ENCODE data around the gene HELQ. TPM values are rescaled to one million over a fixed set of nuclear protein-coding genes. Genes with fewer than 3 reads are reported as not detected.

HELQ gene
- total and polyA plus RNA-seq, 9 of the 15 experiments (the other 6 are each of a cell fraction or from before 2014, with no cell fraction given): 3.5 to 15.2 (median 11.9) TPM

DNA sequence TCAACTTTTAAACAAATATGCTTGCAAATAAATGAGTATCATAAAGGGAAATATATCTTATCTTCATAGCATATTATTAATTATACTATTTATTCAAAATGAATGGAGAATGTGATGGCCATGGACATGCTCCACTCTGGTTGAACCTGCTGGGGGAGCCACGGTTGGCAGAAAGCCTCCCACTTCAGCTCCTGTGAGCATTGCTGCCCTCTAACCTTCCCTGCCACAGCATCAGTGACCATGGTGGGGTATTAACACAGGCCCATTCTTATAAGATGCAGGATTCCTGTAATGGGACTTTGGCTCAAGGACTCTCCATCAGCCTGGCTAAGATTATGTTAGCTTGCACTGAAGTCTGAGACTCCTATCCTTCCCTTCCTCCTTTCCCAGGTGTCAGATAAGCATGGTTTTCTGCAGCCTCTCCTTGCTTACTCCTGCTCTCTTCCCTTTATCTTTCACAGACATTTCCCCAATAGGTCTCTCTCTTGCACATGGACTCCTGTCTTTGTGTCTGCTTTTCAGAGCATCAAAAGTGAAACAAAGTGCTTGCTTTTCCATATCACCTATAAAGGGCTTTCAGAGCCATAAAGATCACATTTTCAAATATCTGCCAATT is 34.2 kb upstream of the HELQ start (continued):
- peak; percentile 93 for TF ChIP-seq CBFA2T2 (conservative IDR thresholded peaks at IDR 0.05)
- TF ChIP-seq BCOR (IDR thresholded peaks at IDR 0.05): 0 out of 2 replicates have a peak, but pooled peaks have one; percentile 27
- TF ChIP-seq POLR2AphosphoS5 (IDR thresholded peaks at IDR 0.05; ENCODE audit: control insufficient read depth, insufficient read depth, low read depth, low read length): peak; percentile 69; the same call in 1 of the 2 replicates
- TF ChIP-seq ZNF140 (CRISPR knock-in tag; IDR thresholded peaks at IDR 0.05): no peak
- TF ChIP-seq, protein P1, sequence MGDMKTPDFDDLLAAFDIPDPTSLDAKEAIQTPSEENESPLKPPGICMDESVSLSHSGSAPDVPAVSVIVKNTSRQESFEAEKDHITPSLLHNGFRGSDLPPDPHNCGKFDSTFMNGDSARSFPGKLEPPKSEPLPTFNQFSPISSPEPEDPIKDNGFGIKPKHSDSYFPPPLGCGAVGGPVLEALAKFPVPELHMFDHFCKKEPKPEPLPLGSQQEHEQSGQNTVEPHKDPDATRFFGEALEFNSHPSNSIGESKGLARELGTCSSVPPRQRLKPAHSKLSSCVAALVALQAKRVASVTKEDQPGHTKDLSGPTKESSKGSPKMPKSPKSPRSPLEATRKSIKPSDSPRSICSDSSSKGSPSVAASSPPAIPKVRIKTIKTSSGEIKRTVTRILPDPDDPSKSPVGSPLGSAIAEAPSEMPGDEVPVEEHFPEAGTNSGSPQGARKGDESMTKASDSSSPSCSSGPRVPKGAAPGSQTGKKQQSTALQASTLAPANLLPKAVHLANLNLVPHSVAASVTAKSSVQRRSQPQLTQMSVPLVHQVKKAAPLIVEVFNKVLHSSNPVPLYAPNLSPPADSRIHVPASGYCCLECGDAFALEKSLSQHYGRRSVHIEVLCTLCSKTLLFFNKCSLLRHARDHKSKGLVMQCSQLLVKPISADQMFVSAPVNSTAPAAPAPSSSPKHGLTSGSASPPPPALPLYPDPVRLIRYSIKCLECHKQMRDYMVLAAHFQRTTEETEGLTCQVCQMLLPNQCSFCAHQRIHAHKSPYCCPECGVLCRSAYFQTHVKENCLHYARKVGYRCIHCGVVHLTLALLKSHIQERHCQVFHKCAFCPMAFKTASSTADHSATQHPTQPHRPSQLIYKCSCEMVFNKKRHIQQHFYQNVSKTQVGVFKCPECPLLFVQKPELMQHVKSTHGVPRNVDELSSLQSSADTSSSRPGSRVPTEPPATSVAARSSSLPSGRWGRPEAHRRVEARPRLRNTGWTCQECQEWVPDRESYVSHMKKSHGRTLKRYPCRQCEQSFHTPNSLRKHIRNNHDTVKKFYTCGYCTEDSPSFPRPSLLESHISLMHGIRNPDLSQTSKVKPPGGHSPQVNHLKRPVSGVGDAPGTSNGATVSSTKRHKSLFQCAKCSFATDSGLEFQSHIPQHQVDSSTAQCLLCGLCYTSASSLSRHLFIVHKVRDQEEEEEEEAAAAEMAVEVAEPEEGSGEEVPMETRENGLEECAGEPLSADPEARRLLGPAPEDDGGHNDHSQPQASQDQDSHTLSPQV (IDR thresholded peaks at IDR 0.05): 0 out of 2 replicates have a peak, but pooled peaks have one; percentile 21
- TF ChIP-seq KDM1A (IDR thresholded peaks at IDR 0.05): peak in 1 of 2 experiments; percentile 83; a peak in 2 of 4 replicates
- peak; percentile 93 for TF ChIP-seq ARID1B (IDR thresholded peaks at IDR 0.05)
- TF ChIP-seq DPF2 (IDR thresholded peaks at IDR 0.05): peak; percentile 80
- TF ChIP-seq FOXP4 (CRISPR knock-in tag; IDR thresholded peaks at IDR 0.05; ENCODE audit: borderline replicate concordance): no peak
- TF ChIP-seq GABPB1 (CRISPR knock-in tag; IDR thresholded peaks at IDR 0.05): no peak
- TF ChIP-seq HDAC1 (IDR thresholded peaks at IDR 0.05): peak in 1 of 2 experiments; percentile 85; a peak in 2 of 4 replicates
- TF ChIP-seq MTA2 (IDR thresholded peaks at IDR 0.05; ENCODE audit: low read depth): peak; percentile 87
- TF ChIP-seq EHMT2 (IDR thresholded peaks at IDR 0.05): no peak
- no peak for TF ChIP-seq RBM22 (IDR thresholded peaks at IDR 0.05; ENCODE audit: low read depth, low read length, poor library complexity, severe bottlenecking)
- peak; percentile 77 for TF ChIP-seq NFIC (IDR thresholded peaks at IDR 0.05)
- peak; percentile 50 for TF ChIP-seq HDAC3 (IDR thresholded peaks at IDR 0.05; ENCODE audit: borderline replicate concordance, partially characterized antibody)
- TF ChIP-seq MYNN (IDR thresholded peaks at IDR 0.05): no peak
- no peak for TF ChIP-seq MYNN (CRISPR knock-in tag; IDR thresholded peaks at IDR 0.05)
- peak in 1 of 2 experiments; percentile 82; a peak in 2 of 4 replicates for TF ChIP-seq RCOR1 (IDR thresholded peaks at IDR 0.05; ENCODE audit: borderline replicate concordance in 1 of 2, low read depth in 2 of 2, low read length in 2 of 2)
- TF ChIP-seq ZNF780A (CRISPR knock-in tag; IDR thresholded peaks at IDR 0.05): no peak
- TF ChIP-seq, protein P2, sequence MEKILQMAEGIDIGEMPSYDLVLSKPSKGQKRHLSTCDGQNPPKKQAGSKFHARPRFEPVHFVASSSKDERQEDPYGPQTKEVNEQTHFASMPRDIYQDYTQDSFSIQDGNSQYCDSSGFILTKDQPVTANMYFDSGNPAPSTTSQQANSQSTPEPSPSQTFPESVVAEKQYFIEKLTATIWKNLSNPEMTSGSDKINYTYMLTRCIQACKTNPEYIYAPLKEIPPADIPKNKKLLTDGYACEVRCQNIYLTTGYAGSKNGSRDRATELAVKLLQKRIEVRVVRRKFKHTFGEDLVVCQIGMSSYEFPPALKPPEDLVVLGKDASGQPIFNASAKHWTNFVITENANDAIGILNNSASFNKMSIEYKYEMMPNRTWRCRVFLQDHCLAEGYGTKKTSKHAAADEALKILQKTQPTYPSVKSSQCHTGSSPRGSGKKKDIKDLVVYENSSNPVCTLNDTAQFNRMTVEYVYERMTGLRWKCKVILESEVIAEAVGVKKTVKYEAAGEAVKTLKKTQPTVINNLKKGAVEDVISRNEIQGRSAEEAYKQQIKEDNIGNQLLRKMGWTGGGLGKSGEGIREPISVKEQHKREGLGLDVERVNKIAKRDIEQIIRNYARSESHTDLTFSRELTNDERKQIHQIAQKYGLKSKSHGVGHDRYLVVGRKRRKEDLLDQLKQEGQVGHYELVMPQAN (IDR thresholded peaks at IDR 0.05; ENCODE audit: borderline replicate concordance): 0 out of 2 replicates have a peak, but pooled peaks have one; percentile 19
- 0 out of 2 replicates have a peak, but pooled peaks have one; percentile 23 for TF ChIP-seq CXXC5 (CRISPR knock-in tag; IDR thresholded peaks at IDR 0.05)
- peak; percentile 85 for TF ChIP-seq SOX6 (IDR thresholded peaks at IDR 0.05)

Data from K562 (cell line).